Measurements from ENCODE around the gene TEC. TPM values are rescaled to one million over a fixed set of nuclear protein-coding genes. Genes with fewer than 3 reads are reported as not detected.

Gene TEC
- total RNA-seq, 4 donors from 2014 or later, result 1.9 to 8.5 (median 5.3) TPM

DNA sequence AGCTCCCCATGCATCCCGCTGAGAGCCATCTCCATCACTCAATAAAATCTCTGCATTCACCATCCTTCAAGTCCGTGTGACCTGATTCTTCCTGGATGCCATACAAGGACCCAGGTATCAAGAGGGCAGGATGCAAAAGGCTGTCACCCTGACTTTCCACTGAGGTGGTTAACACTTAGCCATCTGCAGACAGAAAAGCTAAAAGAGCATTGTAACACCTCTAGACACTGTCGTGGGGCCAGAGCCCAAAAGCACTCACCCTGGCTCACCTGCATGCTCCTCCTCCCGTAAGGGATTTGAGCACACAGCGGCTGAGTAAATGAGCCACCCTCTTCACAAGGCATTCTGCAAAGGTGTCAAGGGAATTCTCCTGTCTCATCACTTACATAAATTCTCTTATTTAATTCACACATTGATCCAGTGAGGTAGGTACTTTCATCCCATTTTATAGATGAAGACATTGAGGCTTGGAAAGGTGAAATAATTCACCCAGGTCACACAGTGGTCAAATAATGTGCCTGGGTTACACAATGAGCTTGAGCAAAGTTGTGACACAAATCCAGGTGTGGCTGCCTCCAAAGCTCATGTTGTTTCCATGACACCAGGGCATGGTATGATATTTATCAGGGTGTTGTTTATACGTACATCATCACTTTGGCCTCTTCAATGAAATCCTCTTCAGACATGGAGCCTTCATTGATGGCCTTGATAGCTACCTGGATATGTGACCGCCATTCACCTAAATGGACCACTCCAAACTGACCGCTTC lies 183.6 kb downstream of the TEC start:
- TF ChIP-seq, protein P1, sequence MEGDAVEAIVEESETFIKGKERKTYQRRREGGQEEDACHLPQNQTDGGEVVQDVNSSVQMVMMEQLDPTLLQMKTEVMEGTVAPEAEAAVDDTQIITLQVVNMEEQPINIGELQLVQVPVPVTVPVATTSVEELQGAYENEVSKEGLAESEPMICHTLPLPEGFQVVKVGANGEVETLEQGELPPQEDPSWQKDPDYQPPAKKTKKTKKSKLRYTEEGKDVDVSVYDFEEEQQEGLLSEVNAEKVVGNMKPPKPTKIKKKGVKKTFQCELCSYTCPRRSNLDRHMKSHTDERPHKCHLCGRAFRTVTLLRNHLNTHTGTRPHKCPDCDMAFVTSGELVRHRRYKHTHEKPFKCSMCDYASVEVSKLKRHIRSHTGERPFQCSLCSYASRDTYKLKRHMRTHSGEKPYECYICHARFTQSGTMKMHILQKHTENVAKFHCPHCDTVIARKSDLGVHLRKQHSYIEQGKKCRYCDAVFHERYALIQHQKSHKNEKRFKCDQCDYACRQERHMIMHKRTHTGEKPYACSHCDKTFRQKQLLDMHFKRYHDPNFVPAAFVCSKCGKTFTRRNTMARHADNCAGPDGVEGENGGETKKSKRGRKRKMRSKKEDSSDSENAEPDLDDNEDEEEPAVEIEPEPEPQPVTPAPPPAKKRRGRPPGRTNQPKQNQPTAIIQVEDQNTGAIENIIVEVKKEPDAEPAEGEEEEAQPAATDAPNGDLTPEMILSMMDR (IDR thresholded peaks at IDR 0.05; ENCODE audit: low read depth), result no peak

Small RNA genes within 50 kb of the gene (small RNA-seq; reads per million reads assigned to genes)
- gene RF00019, result 0.49 reads per million
- not detected for gene RF00026
- gene RNU6-838P, result not detected

Other genes starting within 250 kb of the TEC start
- 1 to 10 TPM; 1.5 to 9.9 (median 3.2) TPM for gene TXK, start 135.6 kb downstream of the TEC start, total RNA-seq
- 10 to 100 TPM; 32.6 to 75.7 (median 59.4) TPM for gene SLAIN2, start 71.7 kb upstream of the TEC start, total RNA-seq
- not detected for gene SLC10A4, start 213.5 kb upstream of the TEC start, total RNA-seq
- not detected for gene ZAR1, start 220.4 kb upstream of the TEC start, total RNA-seq

Measured in subcutaneous adipose tissue (tissue), 4 donors.